MCF 10A (cell line): ENCODE results near the gene NTPCR. TPM values are rescaled to one million over a fixed set of nuclear protein-coding genes. Genes with fewer than 3 reads are reported as not detected.
"Not testable (repeated sequence)": the region's sequence is repeated elsewhere in the genome, so short reads cannot be mapped to it uniquely, and the experiment has no call there.

Source experiments
- BruUV-seq: library from RNA; stranded (reverse); fragments of 400-500 nt; replicated peaks from 2 replicates; lab custom pipeline; 2021; lab: Mats Ljungman, UMichigan
- CTCF ChIA-PET: fragments of 300-600 bp; sonication (Branson Sonifier 250); formaldehyde crosslinking; extraction: SDS; loops from one replicate; lab custom pipeline; 2021; ENCODE audit warnings: antibody characterized with exemption, inconsistent platforms; lab: Yijun Ruan, JAX
- POLR2A ChIA-PET: fragments of 300-600, 350-650 bp; sonication (Branson Sonifier 250); formaldehyde crosslinking; extraction: SDS; loops from one replicate; lab custom pipeline; 2020; ENCODE audit warnings: antibody characterized with exemption, inconsistent platforms; lab: Yijun Ruan, JAX
- DNase-seq: peaks from one replicate; pipeline ENCODE4 v3.0.0-alpha.2; 2018; ENCODE audit not compliant: unreplicated experiment
- H3K27ac Mint-ChIP-seq: one replicate; pipeline ENCODE4 v1.8.0; 2022; ENCODE audit warnings: mild to moderate bottlenecking, low read depth, mixed read lengths; ENCODE audit not compliant: unreplicated experiment
- H3K27me3 Mint-ChIP-seq: one replicate; pipeline ENCODE4 v1.8.0; 2022; ENCODE audit warnings: mixed read lengths; ENCODE audit not compliant: insufficient read depth, unreplicated experiment
- H3K36me3 Mint-ChIP-seq: one replicate; pipeline ENCODE4 v1.8.0; 2022; ENCODE audit warnings: mild to moderate bottlenecking, moderate library complexity, mixed read lengths; ENCODE audit not compliant: insufficient read depth, unreplicated experiment
- H3K4me1 Mint-ChIP-seq: one replicate; pipeline ENCODE4 v1.8.0; 2022; ENCODE audit warnings: mixed read lengths; ENCODE audit not compliant: insufficient read depth, unreplicated experiment
- H3K4me3 Mint-ChIP-seq: one replicate; pipeline ENCODE4 v1.8.0; 2022; ENCODE audit warnings: mild to moderate bottlenecking, moderate library complexity, mixed read lengths; ENCODE audit not compliant: unreplicated experiment
- H3K9me3 Mint-ChIP-seq: one replicate; pipeline ENCODE4 v1.8.0; 2022; ENCODE audit warnings: mixed read lengths; ENCODE audit not compliant: unreplicated experiment
- CTCF ChIP-seq: fragments of 200-600 bp; IDR thresholded peaks from one replicate; pipeline ENCODE4 v1.8.0; 2022; ENCODE audit warnings: antibody characterized with exemption, mild to moderate bottlenecking; ENCODE audit not compliant: unreplicated experiment
- intact Hi-C: fragments of 100-400 bp; cut with micrococcal nuclease; formaldehyde crosslinking; loops from 2 replicates; pipeline ENCODE4 v1.14.1; 2022
- total RNA-seq: library from RNA; stranded (reverse); gene quantifications from 2 replicates; pipeline ENCODE4 v1.2.3, GENCODE V29; 2022

NTPCR gene
- total RNA-seq, 1 experiment from 2014 or later, result 129 TPM

- Mint-ChIP-seq H3K9me3 (peaks cover 20% of the 10 kb centered on the region), H3K27me3 (no peaks in the 10 kb centered on the region), H3K4me3 (no peak overlapping the region), H3K4me1 (no peaks in the 10 kb centered on the region), H3K36me3 (peaks cover 75% of the 10 kb centered on the region), H3K27ac (no peak overlapping the region)
- intact Hi-C loops, result no loop called here
- no peak for TF ChIP-seq CTCF
- no peak for DNase-seq
- ChIA-PET CTCF (interaction anchor here (0.7 to 1.0 kb wide), 4 partner anchors 12 to 259 kb away, joined by 3 to 4 read pairs (median 4); no protein-coding TSS in a partner anchor), POLR2A (interaction anchor here (1.0 to 1.1 kb wide), 2 partner anchors 11 to 14 kb away, joined by 4 to 5 read pairs; no protein-coding TSS in a partner anchor)
- no TSS peak for BruUV-seq
Measured at GRCh38 chr1:232998646-232999045, 48.2 kb downstream of the NTPCR start.

- no peaks in the 10 kb centered on the region for H3K4me1 Mint-ChIP-seq
- H3K4me3 Mint-ChIP-seq, result no peak overlapping the region
- TF ChIP-seq CTCF, result no peak
- intact Hi-C loops, result no loop called here
- H3K9me3 Mint-ChIP-seq, result peaks cover 9% of the 10 kb centered on the region
- CTCF ChIA-PET, result interaction anchor here (0.6 to 1.4 kb wide), 8 partner anchors 9 to 1359 kb away, joined by 3 to 5 read pairs (median 3); no protein-coding TSS in a partner anchor
- BruUV-seq, result no TSS peak
- H3K27ac Mint-ChIP-seq, result no peak overlapping the region
- H3K27me3 Mint-ChIP-seq, result no peaks in the 10 kb centered on the region
- POLR2A ChIA-PET, result interaction anchor here (1.1 to 1.7 kb wide), 2 partner anchors 16 to 18 kb away, joined by 4 to 5 read pairs; no protein-coding TSS in a partner anchor
- H3K36me3 Mint-ChIP-seq, result peaks cover 71% of the 10 kb centered on the region
- DNase-seq, result no peak
Measured at GRCh38 chr1:232999956-233000625, 49.7 kb downstream of the NTPCR start.

- intact Hi-C loops, H3K9me3 Mint-ChIP-seq, BruUV-seq, H3K4me3 Mint-ChIP-seq, H3K27ac Mint-ChIP-seq, POLR2A ChIA-PET, H3K4me1 Mint-ChIP-seq, H3K27me3 Mint-ChIP-seq, DNase-seq, CTCF ChIA-PET: not testable (repeated sequence)
- H3K36me3 Mint-ChIP-seq, result peaks cover 53% of the 10 kb centered on the region
Measured at GRCh38 chr1:233003638-233004037, 53.2 kb downstream of the NTPCR start.

GRCh38 chr1:233004451-233004850 lies 54.0 kb downstream of the NTPCR start:
- CTCF ChIA-PET, result no interaction called here
- no peaks in the 10 kb centered on the region for H3K27me3 Mint-ChIP-seq
- no peaks in the 10 kb centered on the region for H3K4me1 Mint-ChIP-seq
- intact Hi-C loops, result no loop called here
- peaks cover 8% of the 10 kb centered on the region for H3K9me3 Mint-ChIP-seq
- no TSS peak for BruUV-seq
- POLR2A ChIA-PET, result interaction anchor here (0.7 kb wide), 1 partner anchor 168 kb away, joined by 3 read pairs; no protein-coding TSS in a partner anchor
- TF ChIP-seq CTCF, result no peak
- H3K36me3 Mint-ChIP-seq, result peaks cover 45% of the 10 kb centered on the region
- no peak overlapping the region for H3K4me3 Mint-ChIP-seq
- no peak for DNase-seq
- no peak overlapping the region for H3K27ac Mint-ChIP-seq
